GM19193 (cell line): ENCODE data around the gene WNT11.

Source experiments
- POLR2A ChIP-seq: IDR thresholded peaks from 4 replicates; pipeline ENCODE4 v1.6.1; 2011; ENCODE audit not compliant: insufficient read depth, insufficient read length; ENCODE audit errors: extremely low read depth

Gene WNT11

DNA sequence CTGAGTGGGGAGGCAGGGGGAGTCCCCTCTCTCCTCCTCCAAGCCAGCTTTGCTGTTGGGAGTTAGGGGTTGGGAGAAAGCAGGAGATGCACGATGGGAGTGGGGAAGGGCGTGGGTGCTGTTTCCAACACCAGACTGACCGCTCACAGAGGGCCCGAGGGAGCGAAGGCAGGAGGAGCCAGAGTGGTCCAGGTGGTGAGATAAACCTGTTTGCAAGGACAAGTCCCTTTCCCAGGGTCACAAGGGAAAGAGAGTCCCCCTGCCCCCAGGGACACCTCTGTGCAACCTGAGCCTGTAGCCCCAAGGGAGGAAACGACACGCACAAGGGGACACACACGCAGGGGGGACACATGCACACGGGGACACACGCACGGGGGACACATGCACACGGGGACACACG, 42.2 kb downstream of the WNT11 start:
- no peak for TF ChIP-seq POLR2A

DNA sequence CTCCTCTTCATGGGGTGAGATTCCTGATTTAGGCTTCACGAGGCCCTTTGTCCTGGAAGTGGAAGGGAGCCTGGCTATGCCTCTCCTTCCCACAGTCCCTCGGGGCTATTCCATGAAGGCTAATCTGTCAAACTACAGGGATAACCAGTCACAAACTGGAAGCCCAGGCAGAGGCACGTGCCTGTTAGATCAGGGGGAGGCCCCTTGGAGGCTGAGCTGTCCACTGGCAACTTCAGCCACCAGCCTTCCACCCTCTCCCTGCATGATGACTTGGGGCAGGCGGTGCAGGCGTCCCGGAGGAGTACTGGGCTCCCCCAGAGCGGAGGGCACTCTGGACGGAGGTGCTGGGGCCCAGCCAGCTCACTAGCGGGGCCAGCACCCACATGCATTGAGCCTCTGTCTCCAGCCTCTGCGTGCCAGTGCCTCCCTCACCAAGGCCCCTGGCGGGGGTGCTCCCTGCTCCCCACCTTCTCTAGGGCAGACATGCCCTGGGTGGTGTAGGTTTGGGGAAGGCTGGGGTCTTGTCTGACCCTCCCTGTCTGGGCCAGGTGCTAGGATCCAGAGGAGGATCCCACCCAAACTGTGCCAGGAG, 42.9 kb downstream of the WNT11 start:
- no peak for TF ChIP-seq POLR2A

DNA sequence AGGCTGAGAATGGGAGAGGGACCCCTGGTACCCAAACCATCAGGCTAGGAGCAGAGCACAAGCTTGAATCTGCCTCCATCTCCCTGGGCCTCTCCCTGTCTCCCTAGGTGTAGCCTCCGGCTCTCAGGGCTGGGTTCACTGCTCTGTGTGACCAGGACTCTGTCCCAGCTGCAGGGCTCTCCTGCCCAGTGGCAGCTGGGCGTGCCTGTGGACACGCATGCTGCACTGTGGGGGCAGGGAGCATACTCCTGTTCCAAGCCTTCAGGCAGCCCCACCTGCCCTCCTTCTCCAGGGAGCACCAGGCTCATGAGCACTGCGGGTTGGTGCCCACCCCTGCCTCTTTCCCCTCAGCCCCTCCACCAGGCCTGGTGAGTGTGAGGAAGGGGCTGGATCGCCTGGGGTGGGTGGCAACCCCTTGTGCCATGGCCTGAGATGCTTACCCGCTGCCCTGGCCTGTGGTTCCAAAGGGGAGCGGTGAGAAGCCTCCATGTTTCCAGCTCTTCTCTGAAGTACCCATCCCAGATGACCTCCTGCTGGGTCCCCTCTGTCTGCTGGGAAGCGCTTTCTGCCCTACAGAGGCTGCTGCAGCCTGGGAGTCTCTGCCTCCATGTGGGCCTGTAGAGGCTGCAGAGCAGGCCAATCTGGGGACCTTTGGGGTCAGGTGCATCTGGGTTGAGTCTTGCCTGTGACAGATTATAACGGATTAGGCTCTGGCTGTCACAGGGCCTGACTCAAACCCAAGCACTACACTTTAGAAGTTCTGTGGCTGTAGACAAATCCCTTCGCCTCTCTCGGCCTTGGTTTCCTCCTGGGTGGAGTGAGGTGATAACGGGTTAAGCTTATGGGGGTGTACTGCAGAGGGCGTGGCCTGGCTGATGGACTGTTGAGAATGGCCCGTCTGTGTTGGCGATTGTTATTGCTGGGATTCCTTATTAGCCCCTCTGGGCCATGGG, 43.7 kb downstream of the WNT11 start:
- TF ChIP-seq POLR2A: no peak

DNA sequence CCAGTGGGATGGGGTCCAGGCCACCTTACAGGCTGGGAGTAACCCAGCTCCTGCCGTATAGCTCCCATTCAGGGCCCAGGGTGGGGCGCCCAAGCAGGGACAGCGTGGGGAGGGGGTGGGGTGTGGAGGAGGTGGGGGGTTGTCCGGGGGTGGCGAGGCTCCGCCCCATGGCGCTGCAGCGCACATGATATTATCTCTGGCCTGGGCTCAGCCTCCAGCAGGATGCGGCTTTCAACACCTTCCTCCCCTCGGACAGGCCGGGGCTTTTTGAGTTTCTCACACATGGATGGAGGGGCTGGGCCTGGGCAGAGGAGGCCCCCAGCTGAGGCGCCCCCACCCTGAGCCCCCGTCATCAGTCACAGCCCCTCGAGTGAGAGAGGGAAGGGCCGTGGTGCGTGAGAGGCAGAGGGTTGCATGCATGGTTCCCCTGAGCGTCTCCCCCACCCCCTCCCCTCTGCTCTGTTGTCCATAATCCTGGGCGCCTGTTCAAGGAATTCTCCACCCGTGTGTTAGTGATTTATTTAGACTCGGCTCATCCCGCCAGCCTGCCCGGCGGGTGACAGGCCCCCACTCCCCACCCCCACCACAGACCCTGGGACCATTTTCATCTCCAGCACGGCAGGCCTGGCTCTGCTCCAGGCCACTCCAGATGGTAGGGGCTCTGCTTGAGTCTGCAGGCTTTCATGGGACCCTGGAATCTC, 44.9 kb downstream of the WNT11 start:
- no peak for TF ChIP-seq POLR2A

DNA sequence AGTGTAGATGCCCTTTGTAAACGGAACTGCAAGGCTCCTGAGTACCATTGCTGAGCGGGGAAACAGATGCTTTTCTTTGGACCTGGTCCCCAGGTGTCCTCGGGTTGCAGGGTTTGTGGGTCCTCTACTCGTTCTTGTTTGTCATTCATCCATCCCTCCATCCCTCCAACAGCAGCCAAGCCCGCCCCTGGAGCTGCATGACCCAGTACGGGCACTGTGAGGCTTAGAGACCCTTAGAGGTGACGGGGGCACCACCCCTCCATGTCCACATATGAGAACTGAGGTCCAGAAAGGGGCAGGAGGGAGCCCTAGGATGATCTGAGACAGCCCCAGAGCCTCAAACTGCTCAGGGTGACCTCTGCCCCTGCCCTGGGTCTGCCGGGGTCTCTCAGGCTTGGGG, 45.4 kb downstream of the WNT11 start:
- TF ChIP-seq POLR2A: no peak

DNA sequence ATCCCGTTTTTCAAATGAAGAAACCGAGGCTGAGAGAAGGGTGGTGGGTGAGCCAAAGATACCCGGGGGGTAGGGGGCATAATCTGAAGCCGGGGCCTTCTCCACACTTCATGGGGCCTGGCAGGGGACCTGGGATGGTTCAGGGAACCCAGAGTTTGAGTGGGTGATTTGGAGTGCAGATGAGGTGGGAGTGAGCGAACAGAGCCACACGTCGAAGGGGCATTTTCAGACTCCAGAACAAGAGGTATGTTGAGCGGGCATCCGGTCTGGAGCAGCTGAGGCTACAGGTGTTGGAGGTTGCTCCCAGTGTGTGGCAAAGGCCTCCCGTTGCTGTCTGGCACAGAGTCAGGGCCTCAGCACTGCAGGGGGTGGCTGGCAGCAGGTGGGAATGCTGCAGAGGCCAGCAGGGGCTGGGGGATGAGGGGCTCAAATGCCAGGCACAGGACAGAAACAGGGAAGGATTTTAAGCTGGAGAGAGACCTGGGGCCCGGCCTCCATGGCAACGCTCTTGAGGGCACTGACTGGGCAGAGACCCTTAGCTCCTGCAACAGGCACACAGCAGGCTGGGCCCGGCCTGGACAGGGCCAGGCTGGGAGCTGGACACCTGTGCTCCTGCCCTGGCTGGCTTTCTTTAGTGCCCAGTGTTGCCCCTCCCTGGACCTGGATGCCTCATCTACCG, 46.2 kb downstream of the WNT11 start:
- TF ChIP-seq POLR2A: no peak

DNA sequence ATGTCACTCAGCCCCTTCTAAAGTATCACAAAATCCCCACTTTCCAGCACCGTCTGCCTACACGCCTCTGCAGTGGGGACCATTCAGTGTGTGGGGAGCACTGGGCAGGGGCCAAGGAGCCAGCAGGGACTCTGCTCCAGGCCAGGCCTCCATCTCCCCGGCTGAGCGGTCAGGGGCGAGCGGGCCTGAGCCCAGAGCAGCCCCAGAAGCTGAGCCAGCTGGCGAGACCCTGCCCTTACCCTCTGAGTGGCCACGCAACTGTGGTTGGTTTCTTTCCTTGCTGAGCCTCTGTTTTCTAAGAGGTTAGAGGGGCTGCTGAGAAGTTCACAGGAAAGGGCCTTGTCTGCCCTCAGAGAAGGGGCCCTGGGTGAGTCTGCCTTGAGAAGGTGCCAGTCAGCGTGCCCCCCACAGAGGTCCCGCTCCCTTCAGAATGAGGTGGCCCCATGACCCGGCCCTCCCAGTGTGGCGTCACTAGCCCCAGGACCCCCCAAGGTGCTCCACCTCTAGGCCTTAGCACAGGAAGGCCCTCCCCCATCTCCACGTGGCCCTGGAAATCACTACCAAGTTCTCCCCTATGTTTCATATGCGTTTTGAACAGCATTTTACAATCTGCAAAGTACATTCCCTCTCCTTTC, 46.9 kb downstream of the WNT11 start:
- no peak for TF ChIP-seq POLR2A

DNA sequence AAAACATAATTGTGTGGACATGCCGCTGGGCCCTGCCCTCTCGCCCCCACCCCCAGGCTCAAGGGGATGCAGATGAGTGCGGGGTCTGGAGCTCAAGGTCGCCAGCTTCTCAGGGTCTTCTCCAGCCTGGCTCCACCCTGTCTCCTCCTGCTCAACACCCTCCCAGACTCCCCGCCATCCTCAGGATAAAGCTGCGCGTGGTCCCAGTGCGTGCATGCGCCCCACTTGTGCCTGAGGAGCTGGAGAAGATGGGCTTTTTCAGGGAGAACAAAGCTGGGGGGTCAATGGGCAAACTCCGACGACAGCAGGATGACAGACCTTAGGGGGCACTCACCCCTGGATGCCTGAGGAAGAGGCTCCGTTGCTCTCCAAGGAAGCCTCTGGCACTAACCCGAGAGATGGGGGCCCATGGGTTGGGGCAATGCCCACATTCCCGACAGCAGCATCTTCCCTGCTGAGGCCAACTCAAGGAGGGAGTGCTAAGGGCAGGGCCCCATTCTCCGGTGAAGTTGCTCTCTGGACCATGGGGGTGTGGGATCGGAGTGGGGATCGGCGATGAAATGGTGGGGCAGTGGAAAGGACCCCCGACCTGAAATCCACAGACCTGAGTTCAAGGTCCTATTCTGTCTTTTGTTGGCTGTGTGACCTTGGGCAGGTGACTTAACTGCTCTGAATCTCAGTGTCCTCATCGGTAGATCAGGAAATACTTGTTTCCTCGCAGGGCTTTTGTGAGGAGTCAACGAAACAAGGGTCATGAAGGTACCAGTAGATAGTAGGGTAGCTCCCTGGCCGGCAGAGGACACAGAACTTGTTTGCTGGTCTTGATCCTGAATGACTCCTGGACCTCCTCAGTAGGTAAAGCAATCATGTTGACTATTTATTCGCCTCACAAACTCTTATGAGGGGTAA, 47.7 kb downstream of the WNT11 start:
- TF ChIP-seq POLR2A: no peak

DNA sequence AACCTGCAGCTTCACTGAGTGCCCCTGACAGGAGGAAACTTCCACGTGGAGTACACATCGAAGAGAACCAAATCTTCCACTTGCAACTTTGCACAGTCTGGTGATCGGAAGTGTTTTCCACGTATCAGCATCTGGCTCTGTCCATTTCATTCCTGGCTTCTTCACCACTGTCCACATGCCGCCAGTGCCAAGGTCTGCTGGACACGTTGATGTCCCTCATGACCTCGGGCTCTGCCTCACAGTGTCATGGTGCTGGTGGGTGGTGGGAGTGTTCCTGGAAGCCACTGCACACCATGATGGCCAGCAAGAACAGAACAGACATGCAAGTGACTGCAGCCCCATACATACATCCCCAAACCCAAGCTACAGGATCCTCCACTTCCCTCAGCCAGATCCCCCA, 48.4 kb downstream of the WNT11 start:
- TF ChIP-seq POLR2A: no peak

DNA sequence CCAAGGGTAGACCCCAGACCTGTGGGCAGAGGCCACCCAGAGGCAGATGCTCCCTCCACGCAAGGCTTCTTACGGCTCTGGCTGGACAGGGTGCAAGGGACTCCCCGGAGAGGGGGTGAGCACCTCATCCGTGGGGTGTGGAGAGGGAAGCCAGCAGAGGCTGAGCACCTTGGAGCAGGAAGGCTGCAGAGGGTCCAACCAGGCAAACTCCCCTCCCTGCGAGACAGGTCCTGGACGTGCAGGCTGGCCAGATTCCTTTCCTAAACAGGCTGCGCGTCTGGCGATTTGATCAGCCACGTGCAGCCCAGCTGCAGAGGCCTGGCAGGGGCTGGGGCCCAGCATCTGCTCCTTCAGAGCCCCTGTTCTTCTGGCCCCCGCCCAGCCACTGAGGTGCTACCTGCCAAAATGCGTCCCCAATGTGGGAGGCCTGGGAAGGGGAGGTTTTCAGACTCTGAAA, 49.3 kb downstream of the WNT11 start:
- TF ChIP-seq POLR2A: no peak

DNA sequence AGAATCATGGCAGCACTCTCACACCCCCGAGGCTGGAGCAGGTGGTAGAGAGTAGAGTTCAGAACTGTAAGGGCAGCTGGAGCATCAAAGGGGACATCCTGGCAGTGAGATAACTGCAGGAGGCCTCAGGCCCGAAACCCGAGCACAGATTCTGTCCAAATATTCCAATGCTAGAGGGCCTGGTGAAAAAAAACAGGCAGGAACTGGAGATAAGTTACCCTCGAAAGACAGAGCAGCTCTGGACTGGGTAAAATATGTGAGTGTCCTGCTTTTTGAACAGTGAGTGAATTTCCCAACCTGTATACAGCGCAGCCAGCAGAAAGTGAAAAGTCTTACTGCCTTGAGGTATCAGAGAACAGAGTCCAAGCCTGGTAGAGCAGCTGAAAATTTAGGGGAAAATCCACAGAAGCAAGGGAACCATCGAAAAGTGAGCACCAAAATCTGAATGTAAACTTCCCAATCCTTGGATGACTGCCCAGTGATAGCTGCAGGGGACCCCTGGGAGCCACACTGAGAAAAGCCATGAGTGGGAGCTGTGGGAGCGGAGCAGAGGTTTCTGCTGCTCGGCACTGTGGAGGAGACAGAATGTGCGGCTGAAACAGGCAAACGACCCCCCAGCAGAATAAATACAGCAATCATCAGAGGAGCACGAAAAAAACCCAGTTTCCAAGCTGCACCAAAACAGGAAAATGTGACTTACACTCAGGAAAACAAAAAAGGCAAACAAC, 50.6 kb downstream of the WNT11 start:
- no peak for TF ChIP-seq POLR2A

DNA sequence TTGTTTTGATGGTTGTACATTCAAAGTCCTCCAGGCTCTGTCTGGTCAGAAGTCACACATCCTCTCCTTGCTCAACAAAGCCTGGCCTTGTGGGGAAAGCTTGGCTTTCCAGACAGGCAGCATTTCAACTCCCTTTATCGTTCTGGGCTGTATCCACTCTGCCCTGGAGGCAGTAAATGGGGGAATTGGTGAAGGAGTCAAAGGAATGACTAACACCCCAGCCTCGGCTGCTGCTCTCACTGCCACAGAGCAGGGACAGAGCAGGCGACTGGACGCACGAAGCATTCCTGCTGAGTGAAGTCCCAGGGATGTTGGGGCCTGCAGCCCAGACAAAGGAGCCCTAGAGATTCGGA, 52.8 kb downstream of the WNT11 start:
- TF ChIP-seq POLR2A: no peak
